Left hindlimb (tissue), 1 donor: ENCODE measurements around the gene AFF1.
A peak's percentile ranks its signal among the peaks of the same experiment; 100 is the strongest.
"Not testable (repeated sequence)": the region's sequence is repeated elsewhere in the genome, so short reads cannot be mapped to it uniquely, and the experiment has no call there.

Source experiments
- DNase-seq: peaks from one replicate; pipeline ENCODE4 v3.0.0-alpha.2; 2018

Gene AFF1

GRCh38 chr4:86978709-86979108 is 43.9 kb downstream of the AFF1 start:
- no peak for DNase-seq

- DNase-seq: no peak
Observed at GRCh38 chr4:86980230-86980629, 45.4 kb downstream of the AFF1 start.

GRCh38 chr4:86981789-86982188 is 47.0 kb downstream of the AFF1 start:
- DNase-seq: no peak

- not testable (repeated sequence) for DNase-seq
Observed at GRCh38 chr4:86985852-86986251, 51.0 kb downstream of the AFF1 start.

GRCh38 chr4:86989658-86990057 is 54.8 kb downstream of the AFF1 start:
- not testable (repeated sequence) for DNase-seq

DNA sequence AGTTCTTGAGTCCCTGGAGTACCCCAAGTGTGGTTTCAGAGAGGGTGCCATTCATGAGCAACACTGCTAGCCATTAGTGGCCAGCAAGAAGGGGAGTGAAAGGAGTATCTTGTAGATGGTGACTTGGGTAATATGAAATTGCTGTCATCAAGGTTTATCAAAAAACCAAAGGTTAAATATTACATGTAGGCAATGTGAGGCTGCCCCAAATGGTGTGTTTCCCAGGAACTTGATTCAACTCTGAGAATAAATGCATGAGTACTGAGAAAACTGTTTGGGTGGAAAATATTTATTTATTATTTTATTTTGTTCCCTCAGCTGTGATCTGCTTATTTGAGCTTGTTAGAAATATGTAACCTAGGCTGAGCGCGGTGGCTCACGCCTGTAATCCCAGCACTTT is 55.7 kb downstream of the AFF1 start:
- DNase-seq: no peak

DNA sequence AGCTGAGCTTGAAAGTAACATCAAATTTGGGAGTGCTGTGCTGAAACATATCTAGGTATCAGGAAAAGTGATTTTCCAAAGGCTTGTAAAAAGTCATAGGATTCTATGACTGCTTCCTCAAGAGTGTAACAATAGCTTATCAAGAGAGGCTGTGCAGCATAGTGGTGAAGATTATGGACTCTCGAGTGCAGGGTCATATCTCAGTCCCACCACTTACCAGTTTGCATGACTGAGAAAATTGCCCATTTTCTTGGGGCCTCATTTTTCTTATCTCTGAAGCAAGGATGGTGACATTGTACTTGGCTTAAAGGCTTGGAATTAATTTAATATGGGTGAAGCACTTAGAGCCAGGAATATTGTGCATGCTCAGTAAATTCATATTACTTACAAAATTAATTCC is 57.2 kb downstream of the AFF1 start:
- DNase-seq: no peak

GRCh38 chr4:86993909-86994681 is 59.3 kb downstream of the AFF1 start:
- DNase-seq: no peak

GRCh38 chr4:86994686-86995085 is 59.9 kb downstream of the AFF1 start:
- DNase-seq: no peak

DNA sequence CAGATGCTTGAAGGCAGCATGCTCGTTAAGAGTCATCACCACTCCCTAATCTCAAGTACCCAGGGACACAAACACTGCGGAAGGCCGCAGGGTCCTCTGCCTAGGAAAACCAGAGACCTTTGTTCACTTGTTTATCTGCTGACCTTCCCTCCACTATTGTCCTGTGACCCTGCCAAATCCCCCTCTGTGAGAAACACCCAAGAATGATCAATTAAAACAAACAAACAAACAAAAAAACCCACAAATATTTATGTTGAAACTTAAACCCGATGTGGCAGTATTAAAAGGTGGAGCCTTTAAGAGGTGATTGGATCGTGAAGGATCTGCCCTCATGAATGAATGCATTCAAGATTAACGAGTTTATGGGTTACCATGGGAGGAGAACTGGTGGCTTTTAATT is 61.7 kb downstream of the AFF1 start:
- not testable (repeated sequence) for DNase-seq

DNA sequence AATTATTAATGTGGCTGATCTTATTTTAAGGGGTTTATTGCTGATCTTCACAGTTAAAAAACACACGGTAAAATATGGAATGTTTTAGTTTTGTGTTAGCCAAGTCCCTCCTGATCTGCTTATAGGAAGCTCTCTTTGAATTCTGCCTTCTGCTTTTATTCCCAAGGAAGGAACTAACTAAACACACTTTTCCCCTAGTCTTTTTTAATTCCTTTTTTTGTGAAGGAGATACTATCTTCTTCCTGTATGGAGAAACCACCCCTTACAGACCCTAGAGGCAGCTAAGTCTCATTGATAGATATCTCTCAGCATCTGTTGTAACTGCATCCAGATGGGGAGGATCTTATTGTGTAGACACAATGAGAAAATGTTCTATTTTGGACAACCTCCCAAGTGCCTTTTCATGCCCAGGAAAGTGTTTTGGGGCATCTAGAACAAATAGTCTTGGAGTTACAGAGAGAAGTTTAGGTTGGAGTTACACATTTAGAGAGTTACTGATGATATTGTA is 64.4 kb downstream of the AFF1 start:
- no peak for DNase-seq

DNA sequence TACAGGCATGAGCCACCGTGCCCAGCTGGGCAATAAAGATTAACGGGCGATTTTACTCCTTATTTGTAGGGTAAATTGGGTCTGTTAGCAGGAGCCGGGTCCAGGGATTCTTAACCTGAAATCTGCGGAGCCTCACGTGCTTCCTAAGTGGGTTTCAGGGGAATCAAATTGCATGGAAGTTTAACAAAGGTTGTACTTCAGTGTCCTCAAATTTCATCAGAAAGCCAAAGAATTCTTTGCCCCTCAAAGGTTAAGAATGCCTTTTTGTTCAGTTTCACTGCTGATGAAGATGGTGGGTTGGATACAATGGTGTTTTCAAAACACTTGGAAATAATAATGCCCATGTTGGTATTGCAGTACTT is 67.9 kb downstream of the AFF1 start:
- DNase-seq: no peak

- DNase-seq: no peak
Observed at GRCh38 chr4:87003266-87003665, 68.5 kb downstream of the AFF1 start.

DNA sequence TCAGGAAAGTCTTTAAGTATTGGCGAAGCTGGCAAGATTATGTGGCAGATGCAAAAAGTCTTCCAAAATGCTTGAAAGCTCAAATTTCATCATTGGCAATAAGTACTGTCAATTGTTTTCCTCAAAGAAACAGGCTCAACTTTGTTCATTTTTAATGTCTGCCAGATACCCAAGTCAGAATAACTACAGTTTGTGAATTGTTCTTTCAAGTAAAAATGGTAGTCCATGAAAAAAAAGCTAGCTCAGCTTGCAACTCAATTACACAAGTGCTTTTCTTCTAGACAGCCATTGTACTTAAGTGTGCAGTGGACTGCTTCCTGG is 70.5 kb downstream of the AFF1 start:
- no peak for DNase-seq

DNA sequence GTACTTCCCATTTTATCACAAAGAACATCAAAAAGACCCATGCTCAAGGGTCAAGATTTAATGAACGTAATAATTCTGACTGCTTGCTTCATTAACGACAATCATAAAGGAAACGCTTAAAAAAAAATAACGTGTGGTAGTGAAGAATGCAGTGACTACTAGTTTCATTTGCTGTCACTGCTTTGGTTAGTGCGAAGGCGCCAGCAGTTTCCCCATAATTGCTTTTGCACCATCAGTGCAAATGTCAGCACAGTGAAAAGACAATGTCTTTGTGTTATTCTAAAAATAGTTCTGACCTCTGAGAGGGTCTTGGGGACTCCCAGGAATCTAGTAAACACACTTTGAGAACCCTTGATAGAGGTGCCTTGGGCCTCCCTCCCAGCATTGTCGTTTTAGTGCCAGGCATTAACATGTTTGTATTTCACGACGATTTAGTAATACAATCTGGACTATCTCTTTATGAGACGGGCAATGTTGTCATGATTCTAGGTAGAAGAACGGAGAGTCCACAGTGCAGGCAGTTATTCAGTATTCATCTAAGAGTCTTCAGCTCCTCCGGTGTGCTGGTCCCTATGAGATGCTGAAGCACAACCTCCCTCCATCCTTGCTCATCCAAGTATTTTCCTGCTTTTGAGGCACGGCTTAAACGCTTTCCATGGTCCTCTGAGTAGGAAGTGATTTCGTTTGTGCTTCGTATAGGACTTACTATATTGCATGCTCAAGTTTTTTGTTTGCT is 71.0 kb downstream of the AFF1 start:
- DNase-seq: peak; percentile 41

GRCh38 chr4:87006426-87006675 is 71.5 kb downstream of the AFF1 start:
- no peak for DNase-seq

DNA sequence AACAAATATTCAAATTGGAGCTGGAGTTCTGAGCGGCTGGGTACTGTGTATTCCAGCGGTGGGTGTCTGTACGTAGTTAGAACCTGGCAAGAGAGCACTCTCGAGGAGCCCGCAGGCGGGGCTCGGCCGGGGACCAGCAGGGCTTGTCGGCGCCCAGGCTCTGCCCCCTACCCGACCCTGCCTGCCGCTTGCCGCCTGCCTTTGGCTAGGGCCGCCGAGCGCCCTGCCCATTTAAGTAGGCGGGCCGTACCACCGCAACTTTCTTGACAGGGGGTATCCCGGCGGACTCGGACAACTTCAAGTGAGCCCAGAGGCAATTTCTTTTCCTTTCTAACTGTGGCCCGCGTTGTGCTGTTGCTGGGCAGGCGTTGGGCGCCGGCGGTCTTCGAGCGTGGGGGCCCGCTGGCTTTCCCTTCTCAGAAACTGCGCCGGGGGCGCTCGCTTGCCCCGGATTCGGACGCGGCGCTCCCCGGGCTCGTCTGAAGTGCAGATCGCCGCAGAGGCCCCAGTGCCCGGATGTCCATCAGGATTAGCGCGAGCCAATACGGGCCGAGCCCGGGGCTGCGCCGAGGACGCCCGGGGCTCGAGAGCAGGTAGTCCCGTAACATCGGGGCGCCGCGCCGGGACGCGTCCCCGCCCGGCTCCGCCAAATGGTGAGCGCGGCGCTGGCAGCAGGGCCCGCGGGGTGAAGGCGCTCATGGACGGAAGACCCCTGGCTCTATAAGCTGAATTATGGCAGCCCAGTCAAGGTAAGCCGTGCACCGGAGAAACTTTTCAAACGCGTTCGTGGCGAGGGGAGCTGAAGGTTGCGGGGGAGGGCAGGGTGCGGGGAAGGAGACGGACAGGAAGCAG is 72.1 kb downstream of the AFF1 start:
- peak; percentile 96 for DNase-seq

DNA sequence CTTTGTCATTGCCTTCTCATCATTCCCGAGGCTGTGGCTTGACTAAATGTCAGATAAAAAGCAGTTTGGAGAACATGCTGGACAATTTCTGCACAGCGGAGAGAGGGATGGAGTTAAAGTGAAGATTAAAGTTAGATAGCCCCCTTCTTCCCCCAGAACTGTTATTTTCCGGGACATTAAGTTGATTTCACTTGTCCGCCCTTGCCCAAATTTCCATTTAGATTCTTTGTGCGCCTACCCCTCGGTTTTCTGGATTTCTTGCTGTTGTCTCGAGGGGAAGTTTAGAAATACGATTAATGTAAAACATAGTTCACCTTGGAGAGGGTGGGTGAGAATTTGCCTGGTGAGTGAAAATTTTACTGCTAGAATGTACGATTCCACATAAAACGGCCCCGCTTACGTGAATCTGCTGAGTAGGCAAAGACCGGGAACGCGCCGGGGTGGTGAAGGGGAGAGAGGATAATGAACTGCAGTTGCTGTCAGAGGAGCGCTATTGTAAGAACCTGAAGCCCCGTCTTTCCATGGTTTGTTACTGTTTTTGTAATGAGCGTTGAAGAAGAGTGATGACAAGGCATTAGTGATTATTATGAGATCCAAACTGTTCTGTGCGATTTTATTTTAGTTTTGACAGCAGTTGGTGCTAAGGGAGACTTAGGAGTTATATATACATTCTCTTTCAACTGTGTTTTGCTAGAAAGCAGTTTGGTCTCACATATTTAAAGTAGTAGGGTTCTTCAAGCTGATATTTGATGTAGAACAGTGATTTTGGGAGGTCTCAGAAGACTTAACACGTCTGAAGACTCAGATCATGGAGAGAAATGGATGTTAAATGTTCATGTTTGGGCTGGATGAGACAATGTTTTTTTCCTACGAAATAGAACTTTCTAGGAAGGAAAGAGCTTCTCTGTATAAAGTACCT is 73.0 kb downstream of the AFF1 start:
- DNase-seq: peak; percentile 75

DNA sequence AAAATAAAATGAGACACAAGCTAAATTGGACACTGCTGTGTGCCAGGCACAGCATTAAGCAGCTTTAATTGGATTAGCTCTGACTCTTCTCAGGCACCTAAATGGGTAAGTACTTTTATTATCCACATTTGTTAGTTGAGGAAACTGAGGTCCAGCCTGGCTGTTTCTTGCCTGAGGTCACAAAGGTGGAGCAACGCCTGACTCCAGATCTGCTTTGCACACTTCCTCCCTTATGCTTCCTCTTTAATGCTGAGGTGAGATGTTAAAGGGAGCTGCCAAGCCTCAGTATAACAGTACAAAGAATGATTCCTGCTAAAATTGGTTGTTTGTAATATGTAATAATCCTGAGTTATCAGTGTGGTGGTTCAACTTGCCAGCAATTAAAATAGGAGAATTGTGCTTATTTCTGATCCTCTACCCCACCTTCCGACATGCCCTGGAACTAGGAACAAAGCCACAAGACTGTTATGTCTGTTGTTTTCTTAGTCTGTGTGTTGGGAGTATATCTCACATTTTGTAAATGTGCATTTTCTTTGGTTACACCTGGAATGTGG is 74.4 kb downstream of the AFF1 start:
- no peak for DNase-seq

DNA sequence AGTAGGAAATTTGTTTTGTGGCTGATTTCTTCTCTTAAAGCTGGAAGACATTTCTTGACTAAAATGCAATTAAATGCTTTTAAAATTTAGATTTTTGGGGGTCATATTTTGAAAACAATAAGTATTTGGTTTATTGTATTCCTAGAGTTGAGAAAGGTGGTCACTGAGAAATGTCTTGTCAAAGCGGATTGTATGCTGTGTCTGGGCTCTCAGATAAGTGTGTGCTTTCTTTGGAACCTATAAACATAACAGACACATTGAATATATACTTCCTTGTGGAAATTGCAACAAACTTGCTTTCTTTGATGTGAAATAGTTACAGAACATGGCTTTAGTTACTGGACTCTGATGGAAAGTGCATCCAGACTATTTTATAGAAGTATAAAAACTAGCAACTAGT is 75.4 kb downstream of the AFF1 start:
- no peak for DNase-seq

DNA sequence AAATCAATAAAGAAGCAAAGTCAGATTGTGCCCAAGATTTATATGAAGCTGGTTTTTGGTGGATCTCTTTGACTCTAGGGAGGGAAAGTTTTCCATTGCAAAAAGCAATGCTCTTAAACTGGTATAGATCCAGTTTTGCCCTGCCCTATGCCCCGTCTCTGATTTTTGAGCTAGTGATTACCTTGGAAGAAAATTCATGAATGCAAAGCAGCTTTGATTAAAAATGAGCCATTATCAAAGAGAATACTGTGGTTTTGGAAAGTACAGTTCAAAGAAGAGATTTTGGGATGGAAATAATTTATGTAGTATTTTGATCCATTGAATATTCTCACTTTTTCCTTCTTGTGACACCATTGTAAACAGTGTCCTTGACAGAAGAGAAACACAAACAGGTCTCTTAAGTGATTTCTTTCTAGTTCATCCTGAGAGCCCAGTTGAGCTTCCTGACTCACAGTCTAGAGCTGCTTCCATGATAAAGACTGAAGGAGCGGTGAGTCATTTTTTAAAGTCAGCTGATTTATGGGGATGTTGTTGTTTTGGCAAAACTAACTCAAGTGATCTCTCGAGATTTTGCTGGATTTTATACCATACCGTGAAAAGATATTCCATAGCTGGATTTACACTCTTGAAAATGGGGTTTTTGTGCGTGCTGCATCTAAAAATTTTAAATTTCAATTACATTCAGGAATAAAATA is 76.7 kb downstream of the AFF1 start:
- DNase-seq: no peak
